Upper lobe of left lung (tissue), 4 donors: Measurements from ENCODE around the gene SLC7A14.

Experiments
- EP300 ChIP-seq, 4 donors: sonication (generic); formaldehyde crosslinking; IDR thresholded peaks; one replicate each; pipeline ENCODE4 v1.5.1; 2017; ENCODE audit warnings: antibody characterized with exemption in 4 of 4, control low read depth in 2 of 4
- POLR2AphosphoS5 ChIP-seq, 2 donors: sonication (generic); formaldehyde crosslinking; IDR thresholded peaks; one replicate each; pipeline ENCODE4 v1.5.1; 2017; ENCODE audit warnings: antibody characterized with exemption in 2 of 2
- TF ChIP-seq, protein P1 (sequence below), 6 experiments: fragments of 450-650 bp in 4 of 6; fragments of 200-600 bp in 2 of 6; sonication (generic) in 2 of 6; IDR thresholded peaks; one replicate each; pipeline ENCODE4 v1.5.1; 2016 to 2019; ENCODE audit warnings: antibody characterized with exemption in 6 of 6

DNA sequence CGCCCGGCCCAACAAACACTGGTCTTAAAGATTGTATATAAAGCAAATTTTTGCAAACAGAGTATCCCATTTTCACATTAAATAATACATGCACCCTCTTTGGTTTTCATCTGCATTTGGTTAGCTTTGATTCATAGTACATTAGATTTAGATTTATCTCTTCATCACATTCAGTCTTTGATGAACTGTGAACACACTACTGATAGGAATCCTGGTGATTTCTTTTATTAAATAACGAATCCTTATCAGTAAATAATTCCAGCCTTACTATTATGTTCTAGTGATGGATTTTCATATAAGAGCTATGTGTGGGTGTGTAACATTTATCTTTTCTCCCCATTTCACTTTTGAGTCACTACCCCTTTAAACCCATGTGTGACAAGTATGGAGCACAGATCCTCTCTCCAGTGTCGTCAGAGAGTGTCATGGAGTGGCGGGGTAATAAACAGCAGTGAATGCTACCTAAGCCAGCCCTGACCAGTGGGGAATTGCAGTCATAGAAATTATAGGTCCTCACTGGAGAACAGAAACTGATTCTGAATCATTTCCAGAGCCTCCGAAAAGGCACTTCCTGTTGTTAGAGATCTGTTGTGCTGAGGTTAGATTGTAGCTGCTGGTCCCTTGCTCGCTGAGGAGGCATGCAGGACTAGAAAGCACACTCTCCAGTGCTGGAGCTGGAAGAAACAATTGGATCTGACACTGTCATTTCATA lies 22.0 kb downstream of the SLC7A14 start:
- TF ChIP-seq POLR2AphosphoS5 (IDR thresholded peaks at IDR 0.05) (no peak), EP300 (IDR thresholded peaks at IDR 0.05) (no peak)
- TF ChIP-seq, protein P1, sequence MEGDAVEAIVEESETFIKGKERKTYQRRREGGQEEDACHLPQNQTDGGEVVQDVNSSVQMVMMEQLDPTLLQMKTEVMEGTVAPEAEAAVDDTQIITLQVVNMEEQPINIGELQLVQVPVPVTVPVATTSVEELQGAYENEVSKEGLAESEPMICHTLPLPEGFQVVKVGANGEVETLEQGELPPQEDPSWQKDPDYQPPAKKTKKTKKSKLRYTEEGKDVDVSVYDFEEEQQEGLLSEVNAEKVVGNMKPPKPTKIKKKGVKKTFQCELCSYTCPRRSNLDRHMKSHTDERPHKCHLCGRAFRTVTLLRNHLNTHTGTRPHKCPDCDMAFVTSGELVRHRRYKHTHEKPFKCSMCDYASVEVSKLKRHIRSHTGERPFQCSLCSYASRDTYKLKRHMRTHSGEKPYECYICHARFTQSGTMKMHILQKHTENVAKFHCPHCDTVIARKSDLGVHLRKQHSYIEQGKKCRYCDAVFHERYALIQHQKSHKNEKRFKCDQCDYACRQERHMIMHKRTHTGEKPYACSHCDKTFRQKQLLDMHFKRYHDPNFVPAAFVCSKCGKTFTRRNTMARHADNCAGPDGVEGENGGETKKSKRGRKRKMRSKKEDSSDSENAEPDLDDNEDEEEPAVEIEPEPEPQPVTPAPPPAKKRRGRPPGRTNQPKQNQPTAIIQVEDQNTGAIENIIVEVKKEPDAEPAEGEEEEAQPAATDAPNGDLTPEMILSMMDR (IDR thresholded peaks at IDR 0.05), result no peak
